Measurements from ENCODE around the gene SNTG2.

The SNTG2 gene

GRCh38 chr2:1154710-1155594 is 204.3 kb downstream of the SNTG2 start:
- no peak for FAIRE-seq

DNA sequence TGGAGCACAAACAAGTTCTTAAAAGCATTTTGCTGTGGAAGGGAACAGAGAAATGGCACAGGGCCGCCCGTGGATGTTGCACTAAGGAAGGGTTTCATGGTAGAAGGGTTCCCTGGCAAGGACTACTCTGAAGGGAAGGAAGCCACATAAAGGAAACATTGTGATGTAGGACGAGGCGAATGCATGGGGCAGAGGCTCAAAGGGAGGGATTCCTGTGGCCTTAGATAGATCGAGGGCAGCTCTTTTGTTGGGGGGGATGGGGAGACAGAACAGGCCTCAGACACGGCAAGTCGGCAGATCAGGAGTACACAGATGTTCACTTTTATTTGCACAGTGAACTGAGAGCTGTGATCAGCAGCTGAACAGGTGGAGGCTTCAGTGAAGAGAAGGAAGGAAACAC is 205.4 kb downstream of the SNTG2 start:
- FAIRE-seq: no peak

GRCh38 chr2:1156531-1156930 is 205.9 kb downstream of the SNTG2 start:
- FAIRE-seq: no peak

DNA sequence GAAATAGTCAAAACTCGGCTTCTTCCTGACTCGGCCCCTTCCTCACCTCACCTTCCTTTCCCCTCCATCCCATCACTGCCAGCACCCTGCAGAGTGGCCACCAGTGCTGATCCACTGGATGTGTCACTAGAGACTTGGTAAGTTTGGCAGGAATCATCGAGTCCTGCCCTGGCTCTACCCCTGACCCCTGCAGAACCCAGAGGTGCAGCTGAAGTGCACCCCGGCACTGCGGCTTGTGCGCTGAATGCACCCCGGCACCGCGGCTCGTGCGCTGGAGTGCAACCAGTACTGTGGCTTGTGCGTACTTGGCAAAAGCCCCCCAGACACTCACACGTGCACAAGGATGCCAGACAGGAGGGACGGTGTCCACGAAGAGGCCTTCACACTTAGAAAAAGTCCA is 206.5 kb downstream of the SNTG2 start:
- no peak for FAIRE-seq

GRCh38 chr2:1159013-1159412 is 208.4 kb downstream of the SNTG2 start:
- FAIRE-seq: no peak

GRCh38 chr2:1162246-1162645 is 211.6 kb downstream of the SNTG2 start:
- no peak for FAIRE-seq

DNA sequence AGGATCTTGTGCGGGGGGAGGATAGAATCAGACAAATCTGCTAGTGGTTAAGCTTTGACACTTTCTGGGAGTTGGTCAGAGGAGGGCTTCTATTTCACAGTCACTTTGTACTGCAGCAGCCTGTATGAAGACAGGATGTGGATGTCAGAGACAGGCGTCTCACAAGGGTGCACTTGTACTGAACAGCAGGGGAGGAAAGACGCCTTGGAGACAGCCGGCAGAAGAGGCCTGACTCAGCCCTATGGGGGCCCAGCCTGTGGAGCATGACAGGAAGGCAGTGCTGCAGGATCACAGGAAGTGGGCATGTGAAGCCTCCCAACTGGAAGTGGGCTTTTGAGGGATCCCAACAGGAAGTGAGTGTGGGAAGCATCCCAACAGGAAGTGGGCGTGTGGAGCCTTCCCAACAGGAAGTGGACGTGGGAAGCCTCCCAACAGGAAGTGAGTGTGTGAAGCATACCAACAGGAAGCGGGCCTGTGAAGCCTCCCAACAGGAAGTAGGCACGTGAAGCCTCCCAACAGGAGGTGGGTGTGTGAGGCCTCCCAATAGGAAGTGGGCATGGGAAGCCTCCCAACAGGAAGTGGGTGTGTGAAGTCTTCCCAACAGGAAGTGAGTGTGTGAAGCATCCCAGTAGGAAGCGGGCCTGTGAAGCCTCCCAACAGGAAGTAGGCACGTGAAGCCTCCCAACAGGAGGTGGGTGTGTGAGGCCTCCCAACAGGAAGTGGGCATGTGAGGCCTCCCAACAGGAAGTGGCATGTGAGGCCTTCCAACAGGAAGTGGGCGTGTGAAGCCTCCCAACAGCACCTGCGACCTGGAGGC is 212.3 kb downstream of the SNTG2 start:
- no peak for FAIRE-seq

GRCh38 chr2:1166976-1167375 is 216.3 kb downstream of the SNTG2 start:
- no peak for FAIRE-seq

DNA sequence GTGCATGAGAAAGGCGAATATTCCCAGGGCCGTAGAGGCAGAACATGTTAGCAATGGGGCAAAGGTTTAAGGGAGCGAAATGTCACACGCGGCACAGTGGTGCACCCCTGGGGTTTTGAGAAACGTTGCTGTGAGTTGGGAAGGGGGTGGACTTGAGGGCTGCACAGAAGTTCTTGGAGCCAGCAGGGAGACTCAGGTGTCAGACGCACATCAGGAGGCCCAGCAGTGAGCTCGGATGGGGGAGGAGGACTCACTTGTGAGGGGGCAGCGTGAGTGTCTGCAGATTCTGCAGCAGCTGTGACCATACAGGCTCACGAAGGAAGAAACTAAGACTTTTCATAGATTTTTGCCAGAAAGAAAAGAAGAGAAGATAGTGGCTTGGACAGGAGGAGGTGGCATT is 218.2 kb downstream of the SNTG2 start:
- no peak for FAIRE-seq

GRCh38 chr2:1169291-1169949 is 218.8 kb downstream of the SNTG2 start:
- FAIRE-seq: no peak

DNA sequence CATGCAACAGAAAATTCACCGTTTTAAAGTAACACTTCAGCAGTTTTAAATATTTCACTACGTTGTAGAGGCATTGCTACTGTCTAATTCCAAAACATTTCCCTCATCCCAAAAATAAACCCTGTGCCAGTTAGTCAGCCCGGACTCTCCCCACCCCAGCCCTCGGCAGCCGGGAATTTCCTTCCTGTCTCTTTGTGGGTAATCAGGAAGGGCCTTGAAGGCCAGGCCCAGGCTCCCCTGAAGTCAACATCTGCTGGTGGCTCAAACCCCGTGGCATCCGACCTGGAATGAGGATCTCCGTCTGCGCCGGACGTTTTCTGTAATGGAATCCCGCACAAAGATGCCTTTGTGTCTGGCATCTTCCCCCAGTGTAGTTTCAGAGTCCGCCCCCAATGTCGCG is 219.6 kb downstream of the SNTG2 start:
- no peak for FAIRE-seq

DNA sequence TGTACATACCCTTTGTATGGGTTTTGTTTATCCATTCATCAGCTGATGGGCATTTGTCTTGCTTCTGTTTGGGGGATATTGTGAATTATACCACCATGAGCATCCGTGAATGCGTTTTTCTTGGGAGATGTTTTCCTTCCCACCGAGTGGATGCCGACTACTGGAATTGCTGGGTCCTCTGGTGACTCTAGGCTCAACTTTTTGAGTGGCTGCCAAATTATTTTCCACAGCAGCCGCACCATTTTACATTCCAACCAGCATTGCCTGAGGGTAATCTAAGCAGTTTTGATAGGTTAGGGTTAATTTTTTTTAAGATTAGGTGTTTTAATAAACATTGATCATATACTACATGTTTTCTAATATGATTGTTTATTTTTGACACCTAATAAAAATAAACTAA is 220.1 kb downstream of the SNTG2 start:
- no peak for FAIRE-seq

- FAIRE-seq: no peak
These were observed 222.9 kb downstream of the SNTG2 start for GRCh38 chr2:1173528-1173927.

DNA sequence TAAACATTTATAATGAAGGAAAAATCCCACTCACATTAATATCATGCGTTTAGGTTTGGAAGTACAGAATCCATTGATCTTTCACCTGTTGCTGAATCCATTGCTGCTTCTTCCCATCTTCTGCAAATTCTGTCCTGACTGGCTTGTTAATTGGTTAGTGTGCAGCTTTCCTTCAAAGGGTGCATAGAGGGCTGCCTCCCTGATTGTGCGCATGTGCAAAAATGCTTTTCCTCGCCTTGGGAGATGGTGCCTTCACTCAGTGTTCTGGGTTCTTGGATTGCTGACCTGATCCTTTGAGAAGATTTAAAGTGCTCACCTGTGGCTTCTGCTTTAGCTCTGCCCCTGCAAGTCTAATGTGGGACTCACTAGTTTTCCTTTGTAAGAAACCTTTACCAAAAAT is 231.2 kb downstream of the SNTG2 start:
- FAIRE-seq: no peak

DNA sequence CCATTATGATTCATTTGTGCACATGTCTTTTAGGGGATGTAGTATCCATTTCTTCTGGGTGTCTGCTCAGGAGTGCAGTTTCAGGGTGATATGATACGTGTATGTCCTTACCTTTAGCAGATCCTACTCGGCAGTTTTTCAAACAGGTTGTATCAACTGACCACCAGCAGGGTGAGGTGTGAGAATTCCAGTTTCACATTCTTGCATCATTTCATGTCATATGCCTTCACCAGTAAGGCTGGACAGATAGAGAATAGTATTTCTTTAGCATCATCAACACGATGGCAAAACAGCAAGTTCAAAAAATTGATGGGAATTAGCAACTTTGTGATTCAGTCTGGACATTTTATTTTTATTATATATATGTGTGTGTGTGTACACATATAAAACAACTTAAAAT is 232.7 kb downstream of the SNTG2 start:
- no peak for FAIRE-seq

DNA sequence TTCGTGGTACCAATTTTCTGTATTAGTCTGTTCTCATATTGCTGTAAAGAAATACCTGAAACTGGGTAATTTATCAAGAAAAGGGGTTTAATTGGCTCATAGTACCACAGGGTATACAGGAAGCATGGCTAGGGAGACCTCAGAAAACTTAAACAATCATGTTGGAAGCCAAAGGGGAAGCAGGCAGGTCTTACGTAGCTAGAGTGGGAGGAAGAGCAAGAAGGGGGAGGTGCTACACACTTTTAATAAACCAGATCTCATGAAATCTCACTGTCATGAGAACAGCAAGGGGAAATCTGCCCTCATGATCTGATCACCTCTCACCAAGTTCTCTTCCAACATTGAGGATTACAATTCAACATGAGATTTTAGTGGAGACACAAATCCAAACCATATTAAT is 235.8 kb downstream of the SNTG2 start:
- no peak for FAIRE-seq

DNA sequence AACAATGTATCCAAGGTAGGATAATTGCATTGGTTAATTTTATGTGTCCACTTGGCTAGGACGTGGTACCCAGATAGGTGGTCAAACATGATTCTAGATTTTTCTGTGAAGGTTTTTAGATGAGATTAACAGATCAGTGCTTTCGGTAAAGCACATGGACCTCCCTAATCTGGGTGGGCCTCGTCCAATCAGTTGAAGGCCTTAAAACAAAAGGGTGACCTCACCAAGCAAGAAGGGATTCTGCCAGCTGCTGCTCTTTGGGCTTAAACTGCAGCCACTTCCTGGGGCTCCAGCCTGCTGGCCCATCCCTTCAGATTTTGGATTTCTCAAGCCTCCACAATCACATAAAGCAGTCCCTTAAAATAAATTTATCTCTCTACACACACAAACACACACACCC is 236.5 kb downstream of the SNTG2 start:
- FAIRE-seq: no peak

DNA sequence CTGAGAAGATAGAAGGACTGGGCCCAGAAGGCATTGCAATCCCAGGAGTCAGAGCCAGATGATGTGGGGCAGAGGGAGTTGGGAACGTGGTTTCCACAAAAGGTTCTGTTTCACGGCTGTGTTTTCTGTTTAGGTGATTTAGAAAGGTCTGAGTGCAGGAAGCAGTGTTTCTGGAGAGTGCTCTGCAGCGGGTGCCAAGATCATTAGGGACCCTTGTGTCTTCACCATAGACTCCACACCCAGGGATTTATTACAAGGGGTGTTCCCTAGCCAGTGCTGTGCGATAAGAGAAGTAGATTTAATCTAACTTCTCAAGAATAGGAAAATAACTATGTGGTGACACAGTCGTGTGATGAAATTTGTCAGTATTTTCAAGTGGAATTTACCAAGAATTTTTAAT is 241.5 kb downstream of the SNTG2 start:
- no peak for FAIRE-seq

DNA sequence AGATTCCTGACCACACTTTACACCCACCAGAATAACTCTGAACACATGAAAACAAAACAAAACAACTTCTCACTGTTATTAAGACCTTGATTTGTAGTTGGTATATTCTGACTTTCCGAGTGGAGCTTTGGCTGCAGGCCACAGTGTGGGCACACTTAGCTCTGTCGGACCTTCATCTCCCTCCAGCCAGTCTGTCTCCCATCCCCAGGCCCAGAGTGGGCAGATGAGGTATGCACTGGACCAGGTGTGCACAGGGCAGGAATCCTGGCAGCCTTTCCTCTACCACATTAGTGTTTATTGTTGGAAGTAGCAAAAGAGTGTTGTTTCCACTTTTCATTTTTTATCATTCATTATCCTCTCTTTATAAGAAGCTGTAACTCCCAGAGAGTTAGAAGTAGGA is 243.2 kb downstream of the SNTG2 start:
- no peak for FAIRE-seq

GRCh38 chr2:1203772-1204171 is 253.1 kb downstream of the SNTG2 start:
- FAIRE-seq: no peak

- no peak for FAIRE-seq
These were observed 255.2 kb downstream of the SNTG2 start for GRCh38 chr2:1205853-1206252.

GRCh38 chr2:1207962-1208510 is 257.4 kb downstream of the SNTG2 start:
- no peak for FAIRE-seq

GRCh38 chr2:1208522-1208921 is 257.9 kb downstream of the SNTG2 start:
- no peak for FAIRE-seq

All from G401.6 (cell line).